Frontal cortex (tissue), 4 donors: ENCODE data around the gene NR2F1. TPM values are rescaled to one million over a fixed set of nuclear protein-coding genes. Genes with fewer than 3 reads are reported as not detected.
A peak's percentile ranks its signal among the peaks of the same experiment; 100 is the strongest.

Source experiments
- DNase-seq, 2 donors: peaks; one replicate each; pipeline ENCODE4 v3.0.0; 2012; ENCODE audit warnings: low spot score in 2 of 2
- FAIRE-seq: peaks from 2 replicates; lab custom pipeline; 2012; peaks lifted over from hg19 to GRCh38; lab: Jason Lieb, UNC
- total RNA-seq: library from RNA; depleted of rRNA; stranded (reverse); fragments of >200 nt; gene quantifications from one replicate; pipeline ENCODE4 v1.2.3, GENCODE V29; 2014
- donor health status: control.
- donor health status: control.
- donor health status: control.

NR2F1 gene
- total RNA-seq, 1 donor from 2014 or later = 53.8 TPM

- FAIRE-seq (no peak), DNase-seq (peak in 1 of 2 donors; percentile 3)
These were observed 5.8 kb upstream of the NR2F1 start for GRCh38 chr5:93576994-93577853.

DNA sequence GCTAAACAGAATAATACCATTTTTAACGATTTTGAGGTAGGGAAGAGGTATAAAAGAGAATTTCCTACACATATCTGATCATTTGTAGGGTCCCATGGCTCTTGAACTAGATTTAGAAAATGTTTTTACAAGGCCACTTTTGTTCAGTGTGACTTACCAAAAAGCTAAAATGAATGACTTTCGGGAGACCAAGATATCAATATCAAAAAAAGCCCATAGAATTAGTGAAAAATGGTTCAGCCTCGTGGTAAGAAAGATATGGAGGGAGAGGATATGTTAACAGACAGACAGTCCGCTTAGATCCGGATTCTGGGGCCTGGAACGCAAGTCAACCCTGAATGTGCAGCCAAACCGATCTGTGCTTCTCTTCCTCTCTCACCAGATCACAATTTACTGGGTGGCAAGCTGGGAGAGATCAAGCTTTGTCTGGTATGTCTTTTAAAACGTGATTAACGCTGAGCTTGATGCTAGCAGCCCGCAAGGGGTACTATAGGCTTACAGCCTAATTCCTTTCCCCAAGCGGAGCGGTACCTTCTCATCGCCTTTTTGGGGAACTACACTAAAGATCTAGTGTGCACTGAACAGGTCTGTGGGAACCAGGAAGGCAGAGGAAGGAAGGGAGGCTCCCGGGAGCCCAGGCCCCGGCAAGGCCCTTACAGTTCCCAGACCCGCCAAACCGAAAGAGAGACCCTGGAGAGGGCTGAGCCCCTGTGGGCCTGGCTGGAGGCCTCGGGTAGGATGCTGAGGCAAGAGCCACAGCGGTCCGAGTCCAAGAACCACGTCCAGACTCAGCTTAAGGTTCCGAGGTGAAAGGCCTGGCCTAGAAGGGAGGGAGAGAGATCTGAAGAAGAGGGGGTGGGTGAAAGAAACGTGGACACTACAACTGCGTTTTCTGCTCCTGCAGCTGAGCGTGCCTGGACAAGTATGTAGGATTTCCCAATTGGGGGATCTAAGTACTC, 4.9 kb upstream of the NR2F1 start:
- DNase-seq (peak in 1 of 2 donors; percentile 1), FAIRE-seq (no peak)

- FAIRE-seq = no peak
- peak; percentile 36 to 38 for DNase-seq
These were observed 4.0 kb upstream of the NR2F1 start for GRCh38 chr5:93578813-93579691.

GRCh38 chr5:93579692-93580062, 3.3 kb upstream of the NR2F1 start:
- peak in 1 of 2 donors; percentile 34 for DNase-seq

GRCh38 chr5:93580063-93580926, 2.7 kb upstream of the NR2F1 start:
- no peak for FAIRE-seq
- DNase-seq = peak; percentile 23 to 47

More at GRCh38 chr5:93579692-93580062, 3.3 kb upstream of the NR2F1 start:
- FAIRE-seq = no peak

DNA sequence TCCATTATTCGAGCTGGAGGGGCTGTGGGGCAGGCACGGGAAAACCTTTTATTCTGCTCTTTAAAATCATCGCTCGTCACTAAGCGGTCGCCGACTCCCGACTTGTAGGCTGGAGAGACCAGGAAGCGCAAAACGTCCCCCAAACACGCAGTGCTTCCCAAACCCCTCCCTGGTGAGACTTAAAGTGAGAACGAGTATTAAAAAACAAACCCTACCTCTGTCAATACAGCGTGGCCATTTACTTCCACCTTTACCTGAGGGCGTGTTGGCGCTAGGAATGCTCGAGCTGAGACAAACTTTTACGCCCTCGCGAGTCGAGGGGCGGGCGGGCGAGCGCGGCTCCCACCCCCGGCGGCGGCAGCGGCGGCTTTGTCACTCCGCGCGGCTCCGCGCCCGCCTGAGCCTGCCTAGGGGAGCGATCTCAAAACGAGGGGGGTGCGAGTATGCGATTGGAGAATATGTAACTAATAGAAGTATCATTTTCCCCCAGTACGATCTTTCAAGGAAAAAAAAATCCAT, 2.0 kb upstream of the NR2F1 start, which contains the start of gene NR2F1-AS1:
NR2F1-AS1 (minus strand) TSS at position 293 of the 519 bp plus-strand sequence.
- no peak for FAIRE-seq
- no peak for DNase-seq

- DNase-seq = peak in 1 of 2 donors; percentile 2
- no peak for FAIRE-seq
These were observed 907 bp upstream of the NR2F1 start for GRCh38 chr5:93582167-93582462.

DNA sequence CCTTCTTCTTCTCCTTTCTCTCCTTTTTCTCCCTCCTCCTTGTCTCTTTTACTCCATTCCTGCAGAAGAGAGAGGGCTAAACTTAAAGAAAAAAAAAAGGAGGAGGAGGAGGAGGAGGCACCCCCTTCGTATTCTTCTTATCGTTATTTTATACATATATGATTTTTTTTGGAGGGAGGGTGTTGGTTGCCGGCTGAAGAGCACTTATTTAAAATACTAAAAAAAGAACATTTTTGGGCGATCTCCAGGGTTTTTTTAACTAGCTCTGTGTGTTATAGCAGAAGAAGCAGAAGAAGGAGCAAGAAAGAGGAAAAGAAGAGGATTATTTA, 381 bp downstream of the NR2F1 start:
- no peak for FAIRE-seq
- DNase-seq = no peak

DNA sequence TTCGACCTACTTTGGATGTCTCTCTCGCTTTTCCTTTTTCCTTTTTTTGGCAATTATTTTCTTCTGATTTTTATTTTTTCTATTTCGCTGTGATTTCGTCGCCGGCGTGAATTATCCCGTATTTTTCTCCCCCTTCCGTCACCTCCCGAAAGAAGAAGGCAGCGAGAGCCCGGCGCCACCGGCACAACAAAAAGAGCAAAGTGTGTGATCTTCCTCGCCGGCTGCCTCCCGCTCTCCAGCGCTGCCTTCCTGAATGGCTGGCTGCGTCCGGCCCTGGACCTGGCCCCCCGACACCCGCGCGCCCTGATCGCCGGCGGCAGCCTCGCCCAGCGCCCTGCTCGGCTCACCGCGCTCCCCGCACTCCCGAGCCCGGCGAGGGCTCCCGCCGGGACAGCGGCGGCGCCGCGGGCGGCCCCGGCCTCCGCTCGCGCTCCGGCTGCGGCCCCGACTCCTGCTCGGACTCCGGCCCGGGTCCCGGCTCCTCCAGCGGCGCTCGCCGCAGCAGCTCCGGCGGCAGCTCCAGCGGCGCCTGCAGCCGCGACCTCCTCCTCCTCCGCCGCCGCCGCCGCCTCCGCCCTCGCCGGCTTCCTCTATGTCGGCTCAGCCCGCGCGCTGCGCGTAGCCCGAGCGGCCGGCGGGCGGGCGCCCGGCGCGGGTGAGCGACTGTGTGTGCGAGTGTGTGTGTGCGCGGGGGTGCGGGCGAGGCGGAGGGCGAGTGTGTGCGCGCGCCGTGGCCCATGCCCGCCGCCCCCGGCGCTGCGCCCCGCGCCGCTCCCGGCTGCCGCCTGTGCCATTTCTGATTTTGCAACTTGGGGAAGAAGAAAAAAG, 960 bp downstream of the NR2F1 start:
- DNase-seq (no peak), FAIRE-seq (no peak)

GRCh38 chr5:93584596-93585040, 1.6 kb downstream of the NR2F1 start:
- no peak for DNase-seq
- no peak for FAIRE-seq

GRCh38 chr5:93585041-93585766, 2.2 kb downstream of the NR2F1 start:
- DNase-seq (no peak), FAIRE-seq (no peak)

DNA sequence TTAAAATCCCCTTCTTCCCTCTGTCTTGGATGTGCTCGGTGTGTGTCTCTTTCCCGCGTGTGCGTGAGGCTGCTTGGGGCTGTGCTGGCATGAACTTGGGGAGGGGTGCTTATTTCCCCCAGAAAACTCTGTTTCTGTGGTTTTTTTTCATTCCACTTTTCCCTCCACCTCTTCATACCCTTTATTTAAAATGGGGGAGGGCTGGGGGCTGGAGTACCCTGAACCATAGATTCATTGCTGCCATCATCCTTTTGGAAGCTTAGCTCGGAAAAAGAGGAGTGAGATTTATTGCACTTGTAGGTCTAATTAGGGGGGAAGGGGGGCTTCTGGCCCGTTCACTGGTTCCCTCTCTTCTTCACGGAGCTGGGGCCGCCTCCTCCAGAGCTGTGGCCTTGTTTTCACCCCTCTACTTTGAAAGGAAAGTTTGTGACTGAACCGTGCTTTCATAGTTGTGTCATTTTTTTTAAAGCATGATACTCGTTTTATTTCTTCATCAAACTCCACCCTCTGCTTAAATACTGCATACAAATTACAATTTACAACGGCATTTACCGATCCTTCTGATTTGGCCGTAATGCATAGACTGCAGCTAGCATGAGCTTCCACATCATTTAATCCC, 2.9 kb downstream of the NR2F1 start:
- DNase-seq = no peak
- FAIRE-seq = no peak

GRCh38 chr5:93586736-93587596, 3.9 kb downstream of the NR2F1 start:
- DNase-seq = no peak
- FAIRE-seq = no peak

DNA sequence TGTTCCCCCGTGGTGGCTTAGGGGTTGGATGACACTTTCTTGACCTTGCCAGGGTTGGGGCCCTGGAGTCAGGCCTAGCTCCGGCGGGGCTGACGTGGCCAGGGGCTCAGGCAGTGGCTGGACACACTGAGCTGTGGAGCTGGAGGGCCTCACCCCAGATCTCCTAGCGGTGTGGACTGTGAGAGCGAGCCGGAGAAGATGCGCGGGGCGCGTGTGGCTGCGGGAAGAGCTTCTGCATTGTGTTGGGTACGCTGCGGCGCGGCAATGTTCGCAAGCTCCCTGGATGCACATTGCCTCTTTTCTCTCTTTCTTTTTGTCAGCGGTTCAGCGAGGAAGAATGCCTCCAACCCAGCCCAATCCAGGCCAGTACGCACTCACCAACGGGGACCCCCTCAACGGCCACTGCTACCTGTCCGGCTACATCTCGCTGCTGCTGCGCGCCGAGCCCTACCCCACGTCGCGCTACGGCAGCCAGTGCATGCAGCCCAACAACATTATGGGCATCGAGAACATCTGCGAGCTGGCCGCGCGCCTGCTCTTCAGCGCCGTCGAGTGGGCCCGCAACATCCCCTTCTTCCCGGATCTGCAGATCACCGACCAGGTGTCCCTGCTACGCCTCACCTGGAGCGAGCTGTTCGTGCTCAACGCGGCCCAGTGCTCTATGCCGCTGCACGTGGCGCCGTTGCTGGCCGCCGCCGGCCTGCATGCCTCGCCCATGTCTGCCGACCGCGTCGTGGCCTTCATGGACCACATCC, 4.8 kb downstream of the NR2F1 start:
- FAIRE-seq (no peak), DNase-seq (no peak)
